OCI-LY1 (cell line): Measurements from ENCODE around the gene SPATA9.

Experiments
- EZH2 ChIP-seq: fragments of 200-600 bp; sonication (generic), shearing (Covaris generic); IDR thresholded peaks from 2 replicates; pipeline ENCODE4 v1.8.0; 2017; ENCODE audit warnings: borderline replicate concordance, mixed run types, mild to moderate bottlenecking, antibody characterized with exemption, low read length, moderate library complexity, mixed read lengths
- TF ChIP-seq, protein P1 (sequence below): fragments of 200-600 bp; sonication (generic), shearing (Covaris generic); IDR thresholded peaks from 2 replicates; pipeline ENCODE4 v1.5.1; 2017; ENCODE audit warnings: mild to moderate bottlenecking, antibody characterized with exemption, low read length, moderate library complexity, mixed read lengths

- no peak for TF ChIP-seq EZH2
- TF ChIP-seq, protein P1, sequence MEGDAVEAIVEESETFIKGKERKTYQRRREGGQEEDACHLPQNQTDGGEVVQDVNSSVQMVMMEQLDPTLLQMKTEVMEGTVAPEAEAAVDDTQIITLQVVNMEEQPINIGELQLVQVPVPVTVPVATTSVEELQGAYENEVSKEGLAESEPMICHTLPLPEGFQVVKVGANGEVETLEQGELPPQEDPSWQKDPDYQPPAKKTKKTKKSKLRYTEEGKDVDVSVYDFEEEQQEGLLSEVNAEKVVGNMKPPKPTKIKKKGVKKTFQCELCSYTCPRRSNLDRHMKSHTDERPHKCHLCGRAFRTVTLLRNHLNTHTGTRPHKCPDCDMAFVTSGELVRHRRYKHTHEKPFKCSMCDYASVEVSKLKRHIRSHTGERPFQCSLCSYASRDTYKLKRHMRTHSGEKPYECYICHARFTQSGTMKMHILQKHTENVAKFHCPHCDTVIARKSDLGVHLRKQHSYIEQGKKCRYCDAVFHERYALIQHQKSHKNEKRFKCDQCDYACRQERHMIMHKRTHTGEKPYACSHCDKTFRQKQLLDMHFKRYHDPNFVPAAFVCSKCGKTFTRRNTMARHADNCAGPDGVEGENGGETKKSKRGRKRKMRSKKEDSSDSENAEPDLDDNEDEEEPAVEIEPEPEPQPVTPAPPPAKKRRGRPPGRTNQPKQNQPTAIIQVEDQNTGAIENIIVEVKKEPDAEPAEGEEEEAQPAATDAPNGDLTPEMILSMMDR, result no peak
These were observed 11.0 kb downstream of the SPATA9 start for GRCh38 chr5:95671826-95672225.
